Mesenteric fat pad (tissue), 1 donor: ENCODE results near the gene ADGRB2. TPM values are rescaled to one million over a fixed set of nuclear protein-coding genes. Genes with fewer than 3 reads are reported as not detected.

Source experiments
- DNase-seq: peaks from one replicate; pipeline ENCODE4 v3.0.0-alpha.2; 2020; ENCODE audit warnings: low spot score
- microRNA-seq: library from miRNA; unstranded; fragments of <30 nt; microRNA quantifications from one replicate; pipeline ENCODE4 v1.2.0, GENCODE V29; 2020; ENCODE audit warnings: borderline number of aligned reads
- total RNA-seq: library from RNA; stranded (reverse); fragmentation: NEBNext Ultra II Directional; extraction: Animal tissue kit (Norgen Biotek cat#: 25700); gene quantifications from one replicate; pipeline ENCODE4 v1.2.1, GENCODE V29; 2021
- donor health status: DM: yes; HTN: yes; CAD: no.

ADGRB2 gene
- total RNA-seq, 1 donor from 2014 or later = 3.9 TPM

- DNase-seq = no peak
Measured at GRCh38 chr1:31685795-31686194, 78.3 kb downstream of the ADGRB2 start.

- DNase-seq = no peak
Measured at GRCh38 chr1:31683997-31684396, 80.1 kb downstream of the ADGRB2 start.

- no peak for DNase-seq
Measured at GRCh38 chr1:31681415-31681814, 82.7 kb downstream of the ADGRB2 start.

GRCh38 chr1:31679676-31680230, 84.4 kb downstream of the ADGRB2 start:
- no peak for DNase-seq

- DNase-seq = no peak
Measured at GRCh38 chr1:31679091-31679490, 85.0 kb downstream of the ADGRB2 start.

GRCh38 chr1:31678681-31679080, 85.5 kb downstream of the ADGRB2 start:
- no peak for DNase-seq

- DNase-seq = no peak
Measured at GRCh38 chr1:31677949-31678348, 86.2 kb downstream of the ADGRB2 start.

- DNase-seq = no peak
Measured at GRCh38 chr1:31677401-31677800, 86.7 kb downstream of the ADGRB2 start.

Small RNA genes lying within 50 kb of the gene (microRNA-seq; reads per million reads assigned to microRNA genes)
- gene MIR4254 = not detected

Other genes starting within 250 kb of the ADGRB2 start
- gene TINAGL1, start 187.8 kb downstream of the ADGRB2 start, total RNA-seq = 154 TPM
- gene HCRTR1, start 146.7 kb downstream of the ADGRB2 start, total RNA-seq = 0.39 TPM
- 47.9 TPM for gene PEF1, start 119.5 kb downstream of the ADGRB2 start, total RNA-seq
- 38.9 TPM for gene COL16A1, start 60.3 kb downstream of the ADGRB2 start, total RNA-seq
- 9.5 TPM for gene SPOCD1, start 51.7 kb upstream of the ADGRB2 start, total RNA-seq
- 472 TPM for gene PTP4A2, start 174.0 kb upstream of the ADGRB2 start, total RNA-seq
- gene KHDRBS1, start 249.5 kb upstream of the ADGRB2 start, total RNA-seq = 80.1 TPM